ENCODE data around the gene FBLN2. TPM values are rescaled to one million over a fixed set of nuclear protein-coding genes. Genes with fewer than 3 reads are reported as not detected.

The FBLN2 gene
- total and polyA plus RNA-seq, 10 of the 15 experiments (the other 5 are each of a cell fraction or from before 2014, with no cell fraction given) = 0.03 to 0.41 (median 0.12) TPM; not detected in 2

- H2AFZ ChIP-seq (ENCODE audit: control insufficient read depth, low read depth, low read length) = no peak overlapping the region
- CTCF ChIA-PET = no interaction called here
- H3K9ac ChIP-seq (ENCODE audit: control insufficient read depth, insufficient read depth, low read length) = no peak overlapping the region
- WGBS (ENCODE audit: insufficient coverage, insufficient replicate concordance, low lambda C conversion rate, missing lambda C conversion rate) = 21% methylated on average over 8 of the region's 8 CpGs
- H4K20me1 ChIP-seq (ENCODE audit: control insufficient read depth, insufficient read depth) = no peaks in the 10 kb centered on the region
- H3K27ac ChIP-seq (ENCODE audit: control insufficient read depth, insufficient read depth) = no peak overlapping the region
- H3K79me2 ChIP-seq (ENCODE audit: control insufficient read depth, insufficient read depth, low read length) = no peaks in the 10 kb centered on the region
- intact Hi-C loops (cut with micrococcal nuclease; ENCODE audit: unreplicated experiment) (no loop called here), in situ Hi-C loops (cut with MboI) (no loop called here)
- TF ChIP-seq KAT2A (conservative IDR thresholded peaks at IDR 0.05; ENCODE audit: control insufficient read depth, low read depth, low read length) (no peak), JUND (IDR thresholded peaks at IDR 0.05; ENCODE audit: low read depth, low read length) (no peak), USF1 (IDR thresholded peaks at IDR 0.05; ENCODE audit: borderline replicate concordance, extremely low read length, insufficient read depth, low read depth, low read length) (no peak), TCF7 (IDR thresholded peaks at IDR 0.05; ENCODE audit: borderline replicate concordance) (no peak), SREBF1 (IDR thresholded peaks at IDR 0.05; ENCODE audit: low read length) (no peak), NFYB (IDR thresholded peaks at IDR 0.05; ENCODE audit: insufficient read depth, low read depth, low read length) (no peak), ESRRA (IDR thresholded peaks at IDR 0.05; ENCODE audit: low read length) (no peak), GABPA (IDR thresholded peaks at IDR 0.05; ENCODE audit: low read depth) (no peak), BMI1 (IDR thresholded peaks at IDR 0.05; ENCODE audit: borderline replicate concordance) (no peak), CEBPB (IDR thresholded peaks at IDR 0.05; ENCODE audit: borderline replicate concordance in 1 of 2, low read depth in 2 of 2, low read length in 2 of 2) (no peak), ZNF384 (IDR thresholded peaks at IDR 0.05; ENCODE audit: borderline replicate concordance, low read depth, low read length) (no peak), KLF5 (IDR thresholded peaks at IDR 0.05; ENCODE audit: partially characterized antibody) (no peak), EZH2 (IDR thresholded peaks at IDR 0.05; ENCODE audit: borderline replicate concordance, control insufficient read depth, low read depth, low read length) (no peak), E2F4 (IDR thresholded peaks at IDR 0.05; ENCODE audit: low read depth, low read length) (no peak), E2F8 (IDR thresholded peaks at IDR 0.05; ENCODE audit: low read depth, partially characterized antibody) (no peak), SKIL (IDR thresholded peaks at IDR 0.05; ENCODE audit: low read depth, poor library complexity, severe bottlenecking) (no peak), POU2F2 (IDR thresholded peaks at IDR 0.05; ENCODE audit: borderline replicate concordance, low read depth, low read length) (no peak)
- H3K4me1 ChIP-seq (ENCODE audit: control insufficient read depth, insufficient read depth, low read length) = no peaks in the 10 kb centered on the region
- H3K27me3 ChIP-seq (replicated peaks in 1 of 2; ENCODE audit: control insufficient read depth in 2 of 2, insufficient read depth in 2 of 2, low read length in 1 of 2) = no peaks in the 10 kb centered on the region; a peak in 1 of 4 replicates
- no peak overlapping the region for H3K4me2 ChIP-seq (ENCODE audit: control insufficient read depth, insufficient read depth)
- H3K9me3 ChIP-seq (replicated peaks; ENCODE audit: control insufficient read depth, insufficient read depth, low read length) = no peaks in the 10 kb centered on the region; the same call in 1 of the 3 replicates
- DNase-seq (ENCODE audit: low read depth, low spot score) (no peak), FAIRE-seq (no peak), ATAC-seq (no peak)
- H3K4me3 ChIP-seq = no peak overlapping the region
- POLR2A ChIA-PET = no interaction called here
- RAD21 ChIA-PET (ENCODE audit: unreplicated experiment) = no interaction called here
- H3K36me3 ChIP-seq (ENCODE audit: control insufficient read depth in 2 of 2, insufficient read depth in 2 of 2, low read length in 1 of 2) = no peaks in the 10 kb centered on the region
- no TSS peak for BruUV-seq (replicated peaks)
- SMC1A ChIA-PET (ENCODE audit: uncharacterized antibody, unreplicated experiment) = no interaction called here
These were observed 9.3 kb upstream of the FBLN2 start for GRCh38 chr3:13539671-13540070.

Data from GM12878 (cell line).